CD4-positive, alpha-beta T cell treated with Interleukin-4 for 4 hours (primary cell): ENCODE measurements around the gene SLC52A3.

Experiments used
- DNase-seq: peaks from one replicate; pipeline ENCODE4 v3.0.0-alpha.2; 2020

The SLC52A3 gene

DNA sequence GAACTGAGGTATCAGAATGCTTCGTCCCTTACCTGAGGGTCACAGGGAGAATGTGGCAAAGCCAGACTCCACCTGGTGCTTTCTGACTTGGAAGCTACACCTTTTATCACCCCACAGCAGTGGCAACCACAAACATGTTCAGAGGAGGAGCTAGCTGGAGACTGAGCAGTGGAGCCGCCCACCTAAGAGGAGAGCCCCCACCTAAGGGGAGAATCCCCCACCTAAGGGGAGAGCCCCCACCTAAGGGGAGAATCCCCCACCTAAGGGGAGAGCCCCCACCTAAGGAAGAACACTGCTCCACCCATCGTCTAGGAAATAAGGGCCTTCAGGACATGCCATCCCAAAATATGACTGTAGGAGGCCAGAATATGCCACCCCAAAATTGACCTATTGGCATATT is 4.0 kb downstream of the SLC52A3 start:
- DNase-seq = no peak

DNA sequence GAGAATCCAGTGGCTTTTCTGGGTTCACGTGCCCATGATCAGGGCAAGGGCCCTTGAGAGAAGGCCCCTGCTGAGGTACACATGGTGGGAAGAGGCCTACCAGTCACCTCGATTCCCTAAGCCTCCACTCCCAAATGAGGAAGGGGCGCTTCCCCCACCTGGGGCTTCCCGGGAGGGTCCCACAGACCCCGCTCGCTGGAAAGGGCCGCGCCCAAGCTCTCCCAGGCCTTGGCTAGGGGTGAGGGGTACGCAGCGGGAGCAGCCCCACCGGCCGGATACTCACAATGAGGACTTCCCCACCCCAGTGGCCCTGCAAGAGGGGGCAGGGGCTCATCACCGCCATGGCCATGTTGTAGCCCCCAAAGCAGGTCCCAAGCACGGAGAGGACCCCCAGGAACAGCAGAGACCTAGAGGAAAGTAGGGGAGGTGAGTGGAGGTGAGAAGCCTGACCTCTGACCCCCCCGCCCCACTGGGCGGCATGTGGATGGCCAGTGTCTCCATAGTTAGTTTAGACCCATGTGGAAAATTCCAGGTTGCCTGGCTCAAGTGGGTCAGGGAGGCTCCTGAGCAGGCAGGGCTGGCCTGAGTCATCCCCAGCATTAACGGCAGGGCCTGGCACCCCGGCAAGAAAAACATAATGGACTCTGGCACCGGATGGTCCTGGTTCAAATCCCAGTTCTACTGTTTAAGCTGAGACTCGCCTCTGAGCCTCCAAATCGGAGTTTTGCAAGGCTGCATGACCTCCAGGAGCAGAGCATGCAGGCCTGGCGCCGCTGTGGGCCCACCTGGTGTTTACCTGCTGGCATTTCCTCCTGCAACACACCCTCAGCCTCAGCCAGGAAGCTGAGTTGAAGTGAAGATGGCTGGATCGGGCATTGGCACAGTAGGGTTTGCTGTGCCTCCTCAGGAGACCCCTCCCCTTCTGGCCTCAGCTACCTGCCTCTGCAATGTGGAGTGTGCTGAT is 6.6 kb downstream of the SLC52A3 start:
- DNase-seq = no peak

DNA sequence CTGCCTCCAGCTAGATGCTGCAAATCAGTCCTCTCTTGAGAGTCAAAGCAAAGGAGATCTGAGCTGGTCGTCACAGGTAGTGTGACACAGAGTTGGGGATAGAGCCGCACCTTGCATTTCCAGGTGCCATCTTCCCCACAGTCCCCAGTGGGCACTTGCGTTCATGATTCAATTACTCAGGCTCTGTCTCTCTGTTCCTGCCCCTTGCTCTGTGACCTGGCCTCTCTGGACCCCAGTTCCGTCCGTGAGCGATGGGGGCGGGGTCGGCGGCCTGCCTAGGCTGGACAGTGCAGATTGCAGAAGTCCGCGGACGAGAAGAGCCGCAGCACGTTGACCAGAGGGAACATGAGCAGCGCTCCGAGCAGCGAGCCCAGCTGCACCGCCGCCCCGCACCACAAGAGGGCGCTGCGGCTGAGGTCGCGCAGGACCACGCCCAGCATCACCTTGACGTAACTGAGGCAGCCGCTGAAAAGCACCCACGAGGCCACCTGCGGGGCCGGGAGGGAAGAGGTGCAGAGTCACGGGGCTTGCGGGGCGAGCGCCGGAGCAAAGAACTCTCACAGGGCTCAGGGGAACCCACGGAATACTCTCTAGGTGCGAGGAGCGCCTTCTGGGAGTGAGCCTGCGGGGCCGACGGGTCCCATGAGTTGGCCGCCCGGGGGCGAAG is 7.4 kb downstream of the SLC52A3 start:
- no peak for DNase-seq

DNA sequence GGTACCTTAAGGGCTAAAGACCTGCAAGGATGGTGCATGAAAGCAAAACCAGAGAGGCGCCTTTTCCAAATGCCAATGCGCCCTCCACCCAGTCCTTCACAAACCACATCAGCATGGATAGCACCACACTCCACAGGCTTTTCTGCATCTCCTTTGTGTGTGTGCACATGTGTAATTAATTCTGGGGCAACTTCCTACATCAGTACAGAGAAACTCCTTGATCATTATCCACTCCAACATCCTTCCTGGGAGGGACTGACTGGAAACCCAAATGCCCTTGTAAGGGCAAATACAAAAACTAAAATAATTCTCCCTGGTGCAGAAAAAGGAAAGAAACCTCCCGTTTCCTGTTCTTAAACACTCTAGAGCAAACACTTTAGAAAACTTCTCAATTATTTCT is 10.8 kb downstream of the SLC52A3 start:
- DNase-seq = no peak

DNA sequence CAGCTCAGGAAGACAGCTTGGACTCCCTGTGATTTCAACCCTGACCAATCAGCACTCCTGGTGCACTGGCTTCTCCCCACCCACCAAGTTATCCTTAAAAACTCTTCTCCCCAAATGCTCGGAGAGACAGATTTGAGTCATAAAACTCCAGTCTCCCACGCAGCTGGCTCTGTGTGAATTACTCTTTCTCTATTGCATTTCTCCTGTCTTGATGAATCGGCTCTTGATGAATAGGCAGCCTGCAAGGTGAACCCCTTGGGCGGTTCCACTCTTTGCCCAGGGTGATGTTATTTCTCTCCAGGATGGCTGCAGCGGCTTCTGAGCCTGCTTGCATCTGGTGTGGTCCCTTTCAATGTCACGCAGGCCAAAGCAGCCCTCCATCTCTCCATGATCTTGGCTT is 12.4 kb downstream of the SLC52A3 start:
- no peak for DNase-seq

DNA sequence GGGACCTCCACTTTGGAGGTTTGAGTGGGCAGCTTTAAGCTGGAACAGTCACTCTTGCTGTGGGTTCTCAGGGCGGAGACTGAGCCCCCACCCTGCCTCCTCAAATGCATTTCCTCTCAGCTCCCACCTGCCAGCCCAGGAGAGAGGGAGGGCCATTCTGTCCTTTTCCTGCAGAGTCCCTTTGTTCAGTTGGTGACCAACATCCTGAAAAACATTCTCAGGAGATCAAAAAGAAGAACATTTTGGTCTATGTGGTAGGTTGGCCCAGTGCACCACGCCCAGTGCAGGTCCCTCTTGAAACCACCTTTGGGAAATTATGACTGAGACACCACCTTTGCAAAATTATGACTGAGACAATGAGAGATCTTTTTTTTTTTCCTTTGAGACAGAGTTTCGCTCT is 13.4 kb downstream of the SLC52A3 start:
- DNase-seq = no peak

DNA sequence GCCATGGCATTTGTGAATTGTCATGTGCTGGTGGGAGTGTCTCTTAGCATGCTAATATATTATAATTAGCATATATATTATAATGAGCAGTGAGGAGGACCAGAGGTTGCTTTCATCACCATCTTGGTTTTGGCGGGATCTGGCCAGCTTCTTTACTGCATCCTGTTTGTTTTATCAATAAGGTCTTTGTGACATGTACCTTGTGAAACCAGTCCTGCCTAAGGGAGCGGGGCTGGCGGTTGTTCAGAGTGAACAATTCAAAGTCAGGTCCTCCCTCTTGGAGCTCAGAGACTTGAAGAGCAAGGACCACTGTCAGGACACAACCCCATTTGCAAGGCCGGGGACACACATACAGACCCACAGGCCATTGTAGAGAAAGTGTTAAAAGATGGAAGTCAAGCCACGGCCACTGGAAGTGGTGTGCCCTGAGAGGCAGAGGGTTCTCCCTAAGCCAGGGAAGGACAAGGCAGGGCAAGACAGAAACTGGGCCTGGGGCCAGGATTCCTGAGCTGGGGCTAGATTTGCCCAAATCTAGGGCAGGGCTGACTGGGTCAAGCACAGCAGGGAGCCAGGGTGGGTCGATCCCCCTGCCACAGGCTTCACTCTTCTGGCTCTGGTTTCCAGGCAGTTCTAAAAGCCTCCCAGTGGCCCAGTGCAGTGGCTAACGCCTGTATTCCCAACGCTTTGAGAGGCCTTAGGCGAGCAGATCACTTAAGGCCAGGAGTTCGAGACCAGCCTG is 14.2 kb downstream of the SLC52A3 start:
- DNase-seq = no peak

DNA sequence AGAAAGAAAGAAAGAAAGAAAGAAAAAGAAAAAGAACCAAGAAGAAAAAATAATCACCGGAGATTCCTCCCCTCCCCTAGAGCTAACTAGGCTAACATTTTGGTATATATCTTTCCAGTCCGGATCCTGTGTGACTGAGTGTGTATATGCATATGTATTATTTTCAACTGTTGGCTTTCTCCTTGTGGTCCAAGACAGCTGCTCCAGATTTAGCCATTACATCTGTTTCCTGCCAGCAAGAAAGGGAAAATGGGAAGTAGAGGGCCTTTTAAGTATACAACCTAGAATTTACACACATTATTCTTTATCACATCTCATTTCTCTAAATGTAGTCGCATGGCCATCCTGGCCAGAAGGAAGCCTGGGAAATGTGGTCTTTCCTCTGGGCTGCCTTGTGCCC is 15.2 kb downstream of the SLC52A3 start:
- DNase-seq = no peak

DNA sequence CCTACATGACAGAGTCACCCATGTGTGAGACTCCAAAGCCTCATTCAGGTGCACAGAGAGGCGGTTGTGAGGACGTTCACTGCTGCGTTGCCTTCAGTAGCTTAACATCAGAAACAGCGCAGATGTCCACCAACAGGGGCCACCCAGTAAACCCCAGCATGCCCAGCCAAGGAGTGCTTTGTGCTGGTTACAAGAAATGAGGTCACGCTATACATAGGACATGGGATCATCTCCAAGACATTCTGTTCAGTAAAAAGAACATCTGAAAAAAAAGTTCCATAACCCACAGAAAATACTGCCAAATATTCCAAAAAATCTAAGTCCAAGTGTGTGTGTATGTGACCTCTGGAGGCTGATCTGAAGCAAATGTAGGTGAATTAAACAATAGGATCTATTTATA is 16.0 kb downstream of the SLC52A3 start:
- no peak for DNase-seq

DNA sequence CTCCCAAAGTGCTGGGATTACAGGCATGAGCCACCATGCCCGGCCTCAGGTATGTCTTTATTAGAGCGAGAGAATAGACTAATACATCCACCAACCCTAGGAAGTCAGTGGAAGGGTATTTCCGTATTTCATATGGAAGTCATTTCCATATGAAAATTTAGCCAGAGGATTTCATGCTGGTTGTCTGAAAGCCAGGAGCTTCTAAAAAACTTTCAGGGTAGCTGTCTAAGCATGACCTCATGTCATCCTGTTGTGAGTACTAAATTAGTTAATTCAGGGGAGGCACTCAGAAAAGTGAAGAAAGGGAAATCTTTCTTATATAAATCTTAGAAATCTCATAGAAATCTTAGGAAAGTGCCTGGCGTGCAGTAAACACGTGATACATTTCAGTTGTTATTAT is 16.5 kb downstream of the SLC52A3 start:
- no peak for DNase-seq

DNA sequence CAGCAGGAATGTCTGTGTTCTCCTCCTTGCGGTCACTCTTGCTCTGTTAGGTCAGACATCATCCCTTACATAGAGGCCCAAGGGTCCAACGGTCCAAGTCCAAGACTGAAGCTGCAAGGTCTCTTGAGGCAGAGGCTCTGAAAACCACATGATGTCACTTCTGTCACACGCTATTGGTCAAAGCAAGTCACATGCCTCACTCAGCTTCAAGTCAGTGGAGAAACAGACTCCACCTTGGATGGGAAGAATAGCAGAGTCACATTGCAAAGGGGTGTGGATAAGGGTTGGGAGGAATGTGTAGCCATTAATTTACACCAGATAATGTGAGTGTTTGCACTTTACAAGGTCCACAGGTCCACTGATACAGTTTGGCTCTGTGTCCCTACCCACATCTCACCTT is 17.5 kb downstream of the SLC52A3 start:
- DNase-seq = no peak

DNA sequence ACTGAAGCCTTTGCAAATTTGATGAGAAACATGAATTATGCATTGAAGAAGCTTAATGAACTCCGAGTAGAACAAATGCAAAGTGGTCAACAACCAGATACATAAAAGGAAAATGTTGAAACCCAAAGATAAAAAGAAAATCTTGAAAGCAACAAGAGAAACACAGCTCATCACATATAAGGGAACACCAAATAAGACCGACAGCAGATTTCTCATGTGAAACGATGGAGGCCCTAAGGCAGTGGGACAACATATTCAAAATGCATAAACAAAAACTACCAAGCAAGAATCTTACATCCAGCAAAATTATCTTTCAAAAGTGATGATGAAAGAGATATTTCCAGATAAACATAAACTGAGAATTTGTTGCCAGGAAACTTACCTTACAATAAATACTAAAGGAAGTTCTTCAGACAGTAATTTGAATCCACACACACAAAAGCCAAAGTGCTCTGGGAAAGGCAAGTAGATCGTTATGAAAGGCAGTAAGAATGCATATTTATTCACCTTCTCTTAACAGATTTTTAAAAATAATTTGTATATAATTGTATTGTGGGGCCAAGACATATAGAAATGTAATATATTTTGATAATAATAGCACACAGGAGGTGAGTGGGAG is 22.5 kb downstream of the SLC52A3 start:
- DNase-seq = no peak

DNA sequence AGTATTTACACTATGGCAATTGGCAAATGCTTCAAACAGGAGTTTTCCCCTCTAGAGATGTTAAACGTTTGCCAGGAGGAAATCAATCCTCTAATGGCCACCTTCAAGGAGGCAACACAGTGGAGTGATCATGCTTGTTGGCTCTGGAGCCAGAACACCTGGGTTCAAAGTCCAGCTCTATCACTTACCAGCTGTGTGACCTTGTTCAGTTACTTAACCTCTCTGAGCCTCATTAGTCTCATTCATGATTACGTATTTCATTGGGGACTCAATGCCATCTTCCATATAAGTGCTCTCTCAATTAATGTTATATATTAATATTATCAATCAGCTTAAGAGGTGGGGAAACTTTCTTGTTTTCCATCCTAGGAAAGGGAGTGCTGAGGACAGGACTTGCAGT is 26.1 kb downstream of the SLC52A3 start:
- no peak for DNase-seq

DNA sequence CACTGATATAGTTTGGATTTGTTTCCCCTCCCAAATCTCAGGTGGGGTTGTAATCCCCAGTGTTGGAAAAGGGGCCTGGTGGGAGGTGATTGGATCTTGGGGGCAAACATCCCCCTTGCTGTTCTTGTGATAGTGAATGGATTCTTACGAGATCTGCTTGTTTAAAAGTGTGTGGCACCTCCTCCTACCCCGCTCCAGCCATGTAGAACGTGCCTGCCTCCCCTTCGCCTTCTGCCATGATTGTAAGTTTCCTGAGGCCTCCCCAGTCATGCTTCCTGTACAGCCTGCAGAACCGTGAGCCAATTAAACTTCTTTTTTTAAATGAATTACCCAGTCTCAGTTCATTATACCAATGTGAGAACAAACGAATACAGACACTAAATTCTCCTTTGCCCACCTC is 26.7 kb downstream of the SLC52A3 start:
- DNase-seq = no peak

DNA sequence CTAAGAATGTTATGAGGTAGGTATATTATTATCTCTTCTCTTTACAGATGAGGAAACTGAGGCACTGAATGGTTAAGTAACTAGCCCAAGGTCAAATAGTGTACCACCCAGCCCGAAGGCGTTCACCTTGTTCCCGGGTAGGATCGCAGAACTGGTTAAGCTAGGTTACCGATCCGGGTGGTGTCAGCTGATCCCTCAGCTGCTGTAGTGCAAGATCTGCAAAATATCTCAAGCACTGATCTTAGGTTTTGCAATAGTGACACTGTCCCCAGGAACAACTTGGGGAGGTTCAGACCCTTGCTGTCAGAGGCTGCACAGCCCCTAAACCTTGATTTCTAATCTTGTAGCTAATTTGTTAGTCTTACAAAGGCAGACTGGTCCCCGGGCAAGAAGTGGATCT is 28.1 kb downstream of the SLC52A3 start:
- no peak for DNase-seq

DNA sequence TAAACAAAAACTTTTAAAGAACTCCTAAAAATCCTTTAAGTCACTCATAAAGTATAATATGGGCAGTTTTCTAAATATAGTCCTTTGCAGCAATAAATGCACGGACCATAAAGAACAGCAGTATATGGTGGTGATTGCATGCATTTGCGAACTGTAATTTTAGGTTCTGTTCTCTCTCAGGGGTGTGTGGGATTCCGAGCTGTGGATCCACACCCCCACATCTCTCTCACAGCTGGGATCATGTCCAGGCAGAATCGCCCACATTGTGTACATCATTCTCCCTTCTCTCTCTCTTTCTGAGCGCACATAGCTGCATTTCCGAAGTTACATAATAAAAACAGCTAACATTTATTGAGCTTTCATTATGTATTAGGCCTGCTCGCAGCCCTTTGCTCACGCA is 28.6 kb downstream of the SLC52A3 start:
- no peak for DNase-seq

DNA sequence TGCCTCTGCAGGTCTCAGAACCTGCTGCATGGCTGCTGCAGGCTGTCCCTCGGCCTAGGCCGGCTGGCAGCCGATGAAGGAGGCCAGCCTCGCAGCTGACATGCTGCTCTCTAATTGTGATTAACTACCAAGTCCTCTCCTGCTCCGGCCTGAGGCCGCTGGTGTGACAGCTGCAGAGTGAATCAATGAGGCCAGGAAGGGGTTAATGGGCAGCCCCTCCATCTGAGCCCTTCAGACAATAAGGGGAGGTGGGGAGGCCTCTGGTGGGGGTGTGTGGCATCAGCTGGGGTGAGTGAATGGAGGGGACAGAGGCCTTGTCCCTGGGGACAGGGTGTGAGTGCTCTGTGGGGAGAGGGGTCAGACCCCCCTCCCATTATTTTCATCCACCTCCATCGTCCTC is 34.4 kb downstream of the SLC52A3 start:
- DNase-seq = no peak

DNA sequence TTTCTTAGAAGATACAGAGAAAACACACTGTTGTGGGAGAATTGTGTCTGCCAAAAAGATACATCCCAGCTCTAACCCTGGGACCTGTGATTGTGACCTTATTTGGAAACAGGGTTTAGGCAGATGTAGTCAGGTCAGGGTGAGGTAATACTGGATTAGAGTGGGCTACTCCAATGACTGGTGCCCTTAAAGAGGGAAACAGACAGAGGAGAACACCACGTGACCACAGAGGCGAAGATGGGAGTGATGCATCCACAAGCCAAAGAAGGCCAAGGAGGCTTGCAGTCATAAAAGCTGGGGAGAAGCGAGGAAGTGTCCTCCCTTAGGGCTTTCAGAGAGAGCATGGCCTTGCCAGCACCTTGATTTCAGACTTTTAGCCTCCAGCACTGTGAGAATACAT is 35.6 kb downstream of the SLC52A3 start:
- DNase-seq = no peak

DNA sequence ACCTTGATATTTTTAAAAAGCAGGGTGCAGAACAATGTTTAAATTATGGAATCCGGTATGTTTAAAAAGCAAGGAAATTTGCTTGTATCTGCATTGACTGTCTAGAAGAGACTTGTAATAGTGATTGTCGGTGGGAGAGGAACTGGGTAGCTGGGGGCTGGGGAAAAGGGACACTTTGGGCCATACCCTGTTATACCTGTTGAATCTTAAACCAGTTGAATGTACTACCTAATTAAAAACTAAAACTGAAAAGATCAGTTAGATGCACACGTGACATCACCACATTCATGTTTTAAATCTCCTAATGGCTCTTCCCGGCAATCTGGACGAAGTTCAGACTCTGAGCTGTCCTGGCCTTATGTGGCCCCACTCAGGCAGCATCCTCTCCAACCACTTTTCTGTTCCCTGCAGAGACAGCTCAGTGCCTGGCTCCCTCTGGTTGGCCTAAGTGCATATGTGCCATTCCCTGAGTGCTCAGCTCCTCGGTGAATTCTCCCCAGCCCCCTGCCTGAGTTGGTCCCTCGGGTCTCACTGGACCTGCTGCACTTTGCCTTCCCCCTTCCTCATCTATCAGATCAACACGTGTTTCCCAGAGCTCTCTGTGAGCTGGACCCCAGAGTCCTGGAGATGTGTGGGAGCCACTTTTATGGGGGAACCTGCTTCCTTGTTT is 36.3 kb downstream of the SLC52A3 start:
- no peak for DNase-seq

DNA sequence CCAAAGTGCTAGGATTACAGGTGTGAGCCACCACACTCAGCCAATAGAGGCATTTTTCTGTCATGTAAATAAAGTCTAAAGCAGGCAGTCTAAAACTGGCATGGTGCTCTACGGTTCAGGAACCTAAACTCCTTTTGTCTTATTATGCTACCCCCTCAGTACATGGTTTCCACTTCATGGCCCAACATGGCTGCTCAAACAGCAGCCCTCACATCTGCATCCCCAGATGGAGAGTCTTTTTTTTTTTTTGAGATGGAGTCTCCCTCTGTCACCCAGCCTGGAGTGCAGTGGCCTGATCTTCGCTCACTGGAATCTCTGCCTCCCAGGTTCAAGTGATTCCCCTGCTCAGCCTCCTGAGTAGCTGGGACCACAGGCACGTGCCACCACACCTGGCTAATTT is 38.3 kb downstream of the SLC52A3 start:
- no peak for DNase-seq

DNA sequence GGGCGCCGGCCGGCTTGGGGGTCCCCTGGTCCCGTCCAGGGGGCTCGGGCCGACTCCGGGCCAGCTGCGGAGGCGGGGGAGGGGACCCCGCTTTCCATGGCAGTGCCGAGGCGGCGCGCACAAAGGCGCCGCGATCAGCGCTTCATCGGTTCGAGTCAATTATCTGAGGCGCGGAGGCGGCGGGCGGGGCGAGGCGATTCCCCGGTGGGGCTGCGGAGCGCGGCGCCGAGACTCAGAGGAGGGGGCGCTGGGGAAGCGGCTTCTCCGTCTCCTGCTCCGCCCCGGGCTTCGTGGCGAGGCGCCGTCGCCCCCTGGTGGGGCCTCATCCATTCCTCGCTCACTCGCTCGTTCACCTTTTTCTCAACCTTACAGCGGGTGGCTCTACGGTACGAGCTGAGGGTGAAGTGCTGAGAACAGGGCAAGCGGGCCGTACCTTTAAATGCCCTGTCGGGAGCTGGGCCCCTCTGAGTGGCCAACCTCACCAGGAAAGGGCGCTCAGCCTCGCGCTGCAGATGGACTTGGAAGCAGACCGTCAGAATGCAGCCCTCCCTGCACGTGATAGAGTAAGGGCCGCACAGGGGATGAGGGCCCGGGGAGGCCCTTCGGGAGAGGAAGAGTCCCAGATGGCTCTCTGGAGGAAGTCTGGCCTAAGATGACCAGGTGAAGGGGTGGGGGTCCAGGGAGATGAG is 39.9 kb downstream of the SLC52A3 start:
- DNase-seq = peak; percentile 8

DNA sequence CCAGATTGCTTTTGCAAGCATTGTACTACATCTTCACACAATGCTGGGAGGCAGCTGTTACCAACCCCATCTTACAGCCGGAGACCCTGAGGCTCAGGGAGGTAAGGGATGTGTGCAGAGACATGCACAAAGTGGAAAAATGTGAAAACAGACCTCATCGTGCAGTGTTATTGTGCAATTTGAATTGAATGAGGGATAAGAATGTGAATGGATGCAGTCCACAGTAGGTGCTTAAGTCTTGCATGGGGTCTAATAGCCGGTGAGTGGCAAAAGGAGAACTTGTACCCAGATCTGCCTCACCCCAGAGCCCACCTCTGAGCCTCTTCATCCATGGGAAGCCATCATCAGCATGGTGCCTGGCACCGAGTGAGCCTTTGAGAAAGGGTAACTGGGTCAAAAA is 42.1 kb downstream of the SLC52A3 start:
- DNase-seq = no peak
